ENCODE measurements around the gene RABEP1.
A peak's percentile ranks its signal among the peaks of the same experiment; 100 is the strongest.
"Not testable (repeated sequence)": the region's sequence is repeated elsewhere in the genome, so short reads cannot be mapped to it uniquely, and the experiment has no call there.

Gene RABEP1

DNA sequence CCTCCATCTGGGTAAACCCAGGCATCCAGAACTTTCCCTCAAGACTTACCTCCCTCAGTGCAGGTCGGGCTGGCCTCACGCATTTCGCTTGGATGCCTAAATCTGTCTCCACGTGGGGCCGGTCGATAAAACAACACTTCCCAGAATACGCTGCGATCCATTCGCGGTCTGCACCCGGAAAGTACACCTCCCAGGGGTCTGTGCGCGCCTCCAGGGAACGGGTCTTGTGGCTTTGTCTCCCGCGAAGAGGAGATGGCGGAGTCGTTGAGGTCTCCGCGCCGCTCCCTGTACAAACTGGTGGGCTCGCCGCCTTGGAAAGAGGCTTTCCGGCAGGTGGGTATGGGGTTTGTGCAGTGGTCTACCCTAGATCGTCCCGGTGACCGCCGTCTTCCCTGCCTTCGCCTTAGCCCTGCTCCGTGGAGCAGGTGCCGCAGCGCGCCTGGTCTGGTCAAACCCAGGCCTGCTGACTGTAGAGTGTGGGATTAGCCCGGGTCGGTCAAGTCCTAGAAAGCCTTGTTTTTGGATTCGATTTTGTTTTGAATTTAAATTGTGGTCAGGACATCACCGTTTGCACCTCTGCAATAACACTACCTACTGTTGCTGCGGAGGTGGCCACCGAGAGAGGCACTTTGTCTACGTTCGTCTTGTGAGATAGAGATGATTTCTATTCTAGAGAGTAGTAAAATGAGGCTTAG, 138.0 kb downstream of the RABEP1 start, which contains the start of gene RPAIN:
Gene RPAIN, plus strand, starts transcription at position 224 of the 695 bp plus-strand sequence. Its CDS starts 29 bp downstream, at position 253.
- peak; percentile 71 for DNase-seq (ENCODE audit: low read depth, low spot score)

GRCh38 chr17:5422505-5422904, 140.4 kb downstream of the RABEP1 start:
- DNase-seq (ENCODE audit: low read depth, low spot score): no peak

- DNase-seq (ENCODE audit: low read depth, low spot score): no peak
These were observed 142.8 kb downstream of the RABEP1 start for GRCh38 chr17:5424909-5425308.

DNA sequence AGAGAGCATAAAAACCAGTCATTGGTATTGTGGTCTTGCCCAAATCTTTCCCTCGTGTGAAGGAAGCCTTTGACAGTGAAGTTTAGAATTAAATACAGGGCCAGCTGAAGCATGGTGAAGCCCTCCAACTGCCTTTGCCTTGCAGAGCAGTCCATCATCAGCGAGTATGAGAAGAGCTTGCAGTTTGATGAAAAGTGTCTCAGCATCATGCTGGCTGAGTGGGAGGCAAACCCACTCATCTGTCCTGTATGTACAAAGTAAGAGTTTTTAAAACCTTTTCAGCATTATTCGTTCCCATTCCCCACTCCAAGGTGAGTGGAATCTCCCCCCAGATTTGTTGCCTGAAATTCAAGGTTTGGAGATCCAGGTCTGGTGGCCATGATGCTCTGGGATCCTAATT, 143.7 kb downstream of the RABEP1 start:
- no peak for DNase-seq (ENCODE audit: low read depth, low spot score)

DNA sequence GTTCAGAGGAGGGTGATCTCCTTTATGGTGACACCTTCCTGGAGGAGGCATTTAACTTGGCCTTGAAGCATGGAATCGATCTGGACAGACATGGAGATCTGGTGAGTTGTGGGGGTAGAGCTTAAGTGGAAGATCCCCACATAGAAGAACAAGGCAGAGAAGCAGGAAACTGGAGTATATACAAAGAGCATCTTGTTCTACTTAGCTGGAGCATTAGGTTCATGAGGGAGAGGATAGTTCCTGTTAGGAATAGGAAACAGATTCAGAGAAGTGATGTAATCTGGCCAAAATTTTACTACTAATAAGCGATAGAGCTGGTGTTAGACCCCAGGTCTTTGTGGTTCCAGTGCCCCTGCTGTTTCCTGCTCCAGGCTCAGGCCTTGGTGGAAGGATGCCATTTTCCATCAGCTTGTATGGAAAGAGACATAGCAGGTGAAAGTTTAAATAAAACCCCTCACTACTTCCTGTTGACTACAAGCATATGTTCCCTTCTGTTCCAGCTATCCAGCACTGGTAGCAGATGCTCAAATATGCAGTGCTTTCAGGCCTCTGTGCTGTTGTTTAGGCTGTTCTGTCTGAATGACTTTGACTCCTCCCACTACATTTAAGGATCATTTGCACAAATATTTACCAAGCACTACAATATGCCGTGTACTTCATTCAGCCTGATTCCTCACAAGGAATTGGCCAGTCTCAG, 147.3 kb downstream of the RABEP1 start:
- no peak for DNase-seq (ENCODE audit: low read depth, low spot score)

DNA sequence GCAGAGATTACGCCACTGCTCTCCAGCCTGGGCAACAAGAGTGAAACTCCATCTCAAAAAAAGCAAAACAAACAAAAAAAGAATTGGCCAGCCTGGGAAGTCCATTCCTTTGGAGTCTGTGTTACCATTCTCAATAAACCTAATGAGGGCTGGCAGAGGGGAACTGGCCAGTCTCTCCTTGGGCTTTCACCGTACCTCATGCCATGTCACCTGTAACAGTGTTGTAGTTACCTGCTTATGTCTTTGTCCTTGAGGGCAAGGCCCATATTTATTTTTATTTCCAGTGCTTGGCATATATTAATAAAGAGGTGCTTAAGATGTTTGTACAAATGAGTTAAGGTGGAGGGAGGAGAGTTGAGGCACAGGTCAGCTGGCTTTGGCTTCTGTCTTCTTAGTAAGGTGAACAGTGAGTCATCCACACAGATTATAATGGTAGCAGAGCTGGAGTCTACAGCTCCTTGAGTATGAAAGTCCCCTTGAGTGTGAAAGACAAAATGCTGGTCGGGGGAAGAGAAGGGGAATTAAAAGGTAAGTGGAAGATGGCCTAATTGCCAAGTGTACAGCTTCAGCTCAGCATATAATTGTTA, 148.4 kb downstream of the RABEP1 start:
- DNase-seq (ENCODE audit: low read depth, low spot score): no peak

DNA sequence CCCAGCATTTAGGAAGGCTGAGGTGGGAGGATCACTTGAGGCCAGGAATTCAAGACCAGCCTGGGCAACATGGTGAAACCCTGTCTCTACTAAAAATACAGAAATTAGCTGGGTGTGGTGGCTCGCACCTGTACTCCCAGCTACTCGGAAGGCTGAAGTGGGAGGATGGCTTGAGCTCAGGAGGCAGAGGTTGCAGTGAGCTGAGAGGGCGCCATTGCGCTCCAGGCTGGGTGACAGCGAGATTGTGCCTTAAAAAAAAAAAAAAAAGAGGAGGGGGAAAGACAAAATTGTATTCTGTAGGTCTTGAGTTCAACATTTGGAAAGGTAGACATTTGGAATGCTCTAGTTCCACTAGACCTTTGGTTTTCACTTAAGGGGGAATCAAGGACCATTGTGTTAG, 149.2 kb downstream of the RABEP1 start:
- not testable (repeated sequence) for DNase-seq (ENCODE audit: low read depth, low spot score)

DNA sequence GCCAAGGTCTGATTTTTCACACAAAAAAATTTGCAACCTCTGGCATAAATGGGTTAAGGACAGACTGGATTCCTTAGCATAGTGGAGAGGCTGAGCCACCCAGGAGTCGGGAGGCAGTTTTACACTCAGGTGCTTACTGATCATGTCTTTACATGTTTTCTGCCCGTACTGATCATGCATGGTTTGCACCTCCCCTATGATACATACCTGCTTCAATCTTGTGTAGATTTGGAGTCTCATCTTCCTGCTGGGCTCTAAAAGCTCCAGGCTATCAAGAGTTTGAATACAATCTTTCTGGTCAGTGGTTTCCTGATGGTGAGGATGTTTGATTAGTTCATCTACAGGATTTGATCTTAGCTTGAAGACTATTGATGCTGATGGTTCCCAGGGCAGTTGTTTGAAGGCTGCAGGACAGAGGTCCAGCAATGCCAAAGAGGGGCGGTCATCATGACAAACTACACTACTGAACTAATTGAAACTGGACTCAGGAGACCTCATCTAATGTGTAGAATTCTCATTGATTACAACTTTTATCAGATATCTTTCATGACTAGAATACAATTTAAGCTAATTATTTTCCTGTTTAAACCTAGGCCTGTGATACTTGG, 150.0 kb downstream of the RABEP1 start:
- DNase-seq (ENCODE audit: low read depth, low spot score): no peak

GRCh38 chr17:5434984-5435383, 152.9 kb downstream of the RABEP1 start:
- DNase-seq (ENCODE audit: low read depth, low spot score): no peak

All from iPS DF 19.7 (cell line).